WTC11 (cell line): ENCODE results near the gene PPP1R16B. TPM values are rescaled to one million over a fixed set of nuclear protein-coding genes. Genes with fewer than 3 reads are reported as not detected.

Experiments
- ATAC-seq: fragments of 200-7000 bp; cut with Tn5 transposase; 2 replicates; pipeline ENCODE4 v1.10.0; 2021; ENCODE audit warnings: mild to moderate bottlenecking, moderate library complexity
- CTCF ChIA-PET: fragments of 300-600 bp; sonication (Branson Sonifier 250); formaldehyde crosslinking; loops from one replicate; lab custom pipeline; 2021; ENCODE audit warnings: antibody characterized with exemption; lab: Charles Lee
- POLR2A ChIA-PET: fragments of 350-600 bp; sonication (Branson Sonifier 250); formaldehyde crosslinking; loops from one replicate; lab custom pipeline; 2021; ENCODE audit warnings: antibody characterized with exemption; lab: Charles Lee
- DNase-seq: peaks from one replicate; pipeline ENCODE4 v3.0.0; 2021; ENCODE audit warnings: low spot score
- H3K27ac Mint-ChIP-seq: 2 replicates; pipeline ENCODE4 v1.8.0; 2021; ENCODE audit warnings: mixed read lengths
- H3K27me3 Mint-ChIP-seq: 2 replicates; pipeline ENCODE4 v1.8.0; 2021; ENCODE audit warnings: low read depth, mild to moderate bottlenecking, moderate library complexity, mixed read lengths
- H3K36me3 Mint-ChIP-seq: 2 replicates; pipeline ENCODE4 v1.8.0; 2021; ENCODE audit warnings: mixed read lengths
- H3K4me1 Mint-ChIP-seq: 2 replicates; pipeline ENCODE4 v1.8.0; 2022; ENCODE audit warnings: mixed read lengths
- H3K4me3 Mint-ChIP-seq: 2 replicates; pipeline ENCODE4 v1.8.0; 2021; ENCODE audit warnings: mild to moderate bottlenecking, moderate library complexity, mixed read lengths
- H3K9me3 Mint-ChIP-seq: 2 replicates; pipeline ENCODE4 v1.8.0; 2021; ENCODE audit warnings: mixed read lengths
- CREB1 ChIP-seq: sonication (generic); formaldehyde crosslinking; IDR thresholded peaks from 2 replicates; pipeline ENCODE4 v1.8.0; 2023; ENCODE audit warnings: mild to moderate bottlenecking, missing genetic modification reagents
- ETV6 ChIP-seq: sonication (generic); formaldehyde crosslinking; IDR thresholded peaks from 2 replicates; pipeline ENCODE4 v1.8.1; 2022; ENCODE audit warnings: mild to moderate bottlenecking, missing genetic modification reagents
- FOXK1 ChIP-seq: sonication (generic); formaldehyde crosslinking; IDR thresholded peaks from 2 replicates; pipeline ENCODE4 v1.8.0; 2022; ENCODE audit warnings: mild to moderate bottlenecking, moderate library complexity, missing genetic modification reagents
- FOXP1 ChIP-seq: sonication (generic); formaldehyde crosslinking; IDR thresholded peaks from 2 replicates; pipeline ENCODE4 v1.8.0; 2022; ENCODE audit warnings: missing genetic modification reagents, mild to moderate bottlenecking, moderate library complexity, borderline replicate concordance
- MLX ChIP-seq: sonication (generic); formaldehyde crosslinking; IDR thresholded peaks from 2 replicates; pipeline ENCODE4 v1.8.1; 2023; ENCODE audit warnings: mild to moderate bottlenecking, missing genetic modification reagents, moderate library complexity
- NFE2L1 ChIP-seq: sonication (generic); formaldehyde crosslinking; IDR thresholded peaks from 2 replicates; pipeline ENCODE4 v1.8.1; 2023; ENCODE audit warnings: missing genetic modification reagents
- NR2C2 ChIP-seq: sonication (generic); formaldehyde crosslinking; IDR thresholded peaks from 2 replicates; pipeline ENCODE4 v1.8.0; 2022; ENCODE audit warnings: mild to moderate bottlenecking, missing genetic modification reagents
- OVOL2 ChIP-seq: fragments of 250-450 bp; sonication (Bioruptor Pico); IDR thresholded peaks from 2 replicates; pipeline ENCODE4 v1.9.0; 2021; ENCODE audit warnings: mild to moderate bottlenecking, borderline replicate concordance
- PRRX2 ChIP-seq: fragments of 250-450 bp; sonication (Bioruptor Pico); IDR thresholded peaks from 2 replicates; pipeline ENCODE4 v1.8.0; 2021; ENCODE audit warnings: mild to moderate bottlenecking
- RELA ChIP-seq: sonication (generic); formaldehyde crosslinking; IDR thresholded peaks from 2 replicates; pipeline ENCODE4 v1.8.1; 2022; ENCODE audit warnings: missing genetic modification reagents, mild to moderate bottlenecking, borderline replicate concordance
- STAT6 ChIP-seq: sonication (generic); formaldehyde crosslinking; conservative IDR thresholded peaks from 2 replicates; pipeline ENCODE4 v1.8.1; 2023; ENCODE audit warnings: mild to moderate bottlenecking, low read depth, missing genetic modification reagents, moderate library complexity
- USF2 ChIP-seq: sonication (generic); formaldehyde crosslinking; IDR thresholded peaks from 2 replicates; pipeline ENCODE4 v1.8.1; 2023; ENCODE audit warnings: mild to moderate bottlenecking, missing genetic modification reagents, moderate library complexity
- ZBTB21 ChIP-seq: sonication (generic); formaldehyde crosslinking; IDR thresholded peaks from 2 replicates; pipeline ENCODE4 v1.8.1; 2023; ENCODE audit warnings: mild to moderate bottlenecking, missing genetic modification reagents, borderline replicate concordance
- ZMAT4 ChIP-seq: fragments of 250-450 bp; sonication (Bioruptor Pico); IDR thresholded peaks from 2 replicates; pipeline ENCODE4 v1.9.0; 2021; ENCODE audit warnings: mild to moderate bottlenecking
- ZNF396 ChIP-seq: fragments of 250-450 bp; sonication (Bioruptor Pico); IDR thresholded peaks from 2 replicates; pipeline ENCODE4 v1.8.0; 2021; ENCODE audit warnings: mild to moderate bottlenecking, moderate library complexity, borderline replicate concordance
- ZNF671 ChIP-seq: fragments of 250-450 bp; sonication (Bioruptor Pico); IDR thresholded peaks from 2 replicates; pipeline ENCODE4 v1.8.0; 2021; ENCODE audit warnings: mild to moderate bottlenecking
- total RNA-seq: library from RNA; stranded (reverse); gene quantifications from 3 replicates; pipeline ENCODE4 v1.2.3, GENCODE V29; 2021
- TF ChIP-seq, protein P1 (sequence below): sonication (generic); formaldehyde crosslinking; IDR thresholded peaks from 2 replicates; pipeline ENCODE4 v1.8.0; 2023; ENCODE audit warnings: missing genetic modification reagents

The PPP1R16B gene
- total RNA-seq, 1 experiment from 2014 or later = 12.0 TPM

DNA sequence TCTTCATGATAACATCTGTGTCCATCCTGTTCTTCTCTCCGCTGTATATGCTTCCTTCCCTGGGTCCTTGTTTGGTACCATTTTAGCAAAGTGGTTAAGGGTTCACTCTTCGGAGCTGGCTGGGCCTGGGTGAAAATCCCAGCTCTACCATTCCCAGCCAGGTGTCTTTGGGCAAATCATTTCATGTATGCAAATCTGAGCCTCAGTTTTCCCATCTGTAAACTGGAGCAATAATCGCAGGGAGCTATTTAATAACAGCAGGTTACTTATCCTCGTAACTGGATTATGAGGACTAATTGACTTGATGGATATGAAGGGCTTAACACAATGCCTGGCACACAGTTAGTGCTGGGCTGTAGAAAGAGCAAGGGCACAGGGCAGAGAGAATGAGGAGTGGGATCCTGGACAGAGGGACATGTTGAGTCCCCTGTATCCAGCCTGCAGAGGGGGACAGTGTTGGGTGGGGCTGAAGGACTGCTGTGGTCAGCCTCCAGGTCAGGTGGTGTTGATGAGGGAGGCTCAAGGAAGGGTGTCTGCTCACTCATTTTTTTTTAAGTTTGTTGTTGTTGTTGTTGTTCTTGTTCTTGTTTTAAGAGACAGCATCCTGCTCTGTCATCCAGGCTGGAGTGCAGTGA lies 76.4 kb downstream of the PPP1R16B start:
- DNase-seq (no peak), ATAC-seq (no peak)
- POLR2A ChIA-PET = no interaction called here
- Mint-ChIP-seq H3K36me3 (no peaks in the 10 kb centered on the region), H3K9me3 (no peaks in the 10 kb centered on the region), H3K4me3 (no peak overlapping the region), H3K27me3 (no peaks in the 10 kb centered on the region; the same call in 1 of the 2 replicates), H3K27ac (peak overlapping the region; percentile 25; the same call in 1 of the 2 replicates), H3K4me1 (peaks cover 20% of the 10 kb centered on the region)
- TF ChIP-seq ZBTB21 (CRISPR knock-in tag) = no peak
- CTCF ChIA-PET = interaction anchor here (1.3 to 4.3 kb wide), 3 partner anchors 12 to 151 kb away, joined by 4 to 46 read pairs (median 8); partner anchors contain the start of gene FAM83D

GRCh38 chr20:38882600-38882999 lies 77.1 kb downstream of the PPP1R16B start:
- no peaks in the 10 kb centered on the region for H3K36me3 Mint-ChIP-seq
- POLR2A ChIA-PET = no interaction called here
- ATAC-seq = no peak
- DNase-seq = no peak
- CTCF ChIA-PET = interaction anchor here (1.3 to 4.3 kb wide), 3 partner anchors 11 to 151 kb away, joined by 4 to 46 read pairs (median 8); partner anchors contain the start of gene FAM83D
- H3K4me1 Mint-ChIP-seq = peaks cover 20% of the 10 kb centered on the region
- no peaks in the 10 kb centered on the region for H3K9me3 Mint-ChIP-seq
- TF ChIP-seq ETV6 (CRISPR knock-in tag) (no peak), NFE2L1 (CRISPR knock-in tag) (no peak), NR2C2 (CRISPR knock-in tag) (no peak), RELA (CRISPR knock-in tag) (no peak), ZMAT4 (CRISPR knock-in tag) (no peak), CREB1 (CRISPR knock-in tag) (no peak), PRRX2 (CRISPR knock-in tag) (no peak), ZNF671 (CRISPR knock-in tag) (no peak)
- TF ChIP-seq, protein P1, sequence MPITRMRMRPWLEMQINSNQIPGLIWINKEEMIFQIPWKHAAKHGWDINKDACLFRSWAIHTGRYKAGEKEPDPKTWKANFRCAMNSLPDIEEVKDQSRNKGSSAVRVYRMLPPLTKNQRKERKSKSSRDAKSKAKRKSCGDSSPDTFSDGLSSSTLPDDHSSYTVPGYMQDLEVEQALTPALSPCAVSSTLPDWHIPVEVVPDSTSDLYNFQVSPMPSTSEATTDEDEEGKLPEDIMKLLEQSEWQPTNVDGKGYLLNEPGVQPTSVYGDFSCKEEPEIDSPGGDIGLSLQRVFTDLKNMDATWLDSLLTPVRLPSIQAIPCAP (CRISPR knock-in tag) = no peak
- no peak overlapping the region for H3K4me3 Mint-ChIP-seq
- peak overlapping the region; percentile 7 for H3K27ac Mint-ChIP-seq
- H3K27me3 Mint-ChIP-seq = no peaks in the 10 kb centered on the region; the same call in 1 of the 2 replicates

DNA sequence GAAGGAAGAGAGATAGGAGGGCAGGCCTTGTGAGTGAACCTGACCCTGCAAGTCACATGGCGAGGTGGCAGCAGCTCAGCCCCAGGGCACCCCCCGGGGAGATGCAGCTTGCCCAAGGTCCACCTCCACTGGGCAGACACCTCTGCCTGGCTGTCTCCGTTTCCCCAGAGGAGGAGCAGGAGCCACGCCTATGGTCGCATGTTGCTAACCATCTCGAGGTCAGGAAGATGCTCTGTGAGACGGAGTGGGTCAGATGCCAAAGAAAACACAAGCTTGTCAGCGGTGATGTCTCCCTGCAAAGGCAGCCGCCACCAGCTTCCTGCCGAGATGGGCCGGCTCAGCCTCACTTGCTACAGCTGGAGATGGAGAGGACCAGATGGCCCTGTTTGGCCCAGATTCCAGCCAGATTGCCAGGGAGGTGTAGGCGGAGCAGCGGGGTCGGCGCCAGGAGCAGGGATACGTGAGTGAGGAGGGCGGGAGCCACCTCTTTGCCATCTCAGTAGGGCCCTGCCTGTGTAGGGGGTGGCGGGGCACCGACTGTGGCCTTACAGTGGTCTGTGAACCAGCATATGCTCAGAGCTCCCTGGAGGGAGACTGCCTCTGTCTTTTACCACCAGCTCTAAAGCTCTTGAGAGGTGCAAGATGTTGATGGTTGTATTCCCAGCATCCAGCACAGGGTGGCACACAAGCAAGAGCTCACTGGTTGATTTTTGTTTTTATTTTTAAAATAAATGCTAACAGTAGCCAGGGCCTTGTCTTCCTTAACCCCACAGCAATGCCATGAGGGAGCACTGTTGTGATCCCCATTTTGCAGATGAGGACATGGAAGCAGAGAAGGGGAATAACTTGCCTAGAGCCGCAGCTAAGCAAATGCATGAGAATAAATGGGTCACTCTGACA lies 77.8 kb downstream of the PPP1R16B start:
- Mint-ChIP-seq H3K4me1 (peaks cover 20% of the 10 kb centered on the region), H3K27me3 (no peaks in the 10 kb centered on the region; the same call in 1 of the 2 replicates), H3K9me3 (no peaks in the 10 kb centered on the region), H3K27ac (no peak overlapping the region), H3K36me3 (no peaks in the 10 kb centered on the region), H3K4me3 (no peak overlapping the region)
- no peak for DNase-seq
- ATAC-seq = no peak
- ChIA-PET POLR2A (no interaction called here), CTCF (interaction anchor here (0.9 to 4.3 kb wide), 9 partner anchors 8 to 166 kb away, joined by 3 to 46 read pairs (median 4); partner anchors contain the start of gene FAM83D)
- TF ChIP-seq OVOL2 (no peak), USF2 (CRISPR knock-in tag) (no peak), FOXP1 (no peak), MLX (CRISPR knock-in tag) (no peak), FOXK1 (peak; percentile 30; the same call in 1 of the 2 replicates), STAT6 (CRISPR knock-in tag) (no peak), ZNF396 (CRISPR knock-in tag) (no peak)
